Effector memory CD4-positive, alpha-beta T cell (primary cell): Measurements from ENCODE around the gene HPCAL1.

Source experiments
- DNase-seq, 3 donors: peaks; one replicate each; pipeline ENCODE4 v3.0.0-alpha.2; 2020
- H3K27ac ChIP-seq: 2 replicates; pipeline ENCODE4 v1.7.0; 2013; ENCODE audit warnings: mild to moderate bottlenecking, low read length, moderate library complexity; ENCODE audit not compliant: insufficient read depth, poor library complexity, severe bottlenecking
- H3K27me3 ChIP-seq: replicated peaks from 2 replicates; pipeline ENCODE4 v1.7.0; 2013; ENCODE audit warnings: mild to moderate bottlenecking, low read length; ENCODE audit not compliant: insufficient read depth, control insufficient read depth, poor library complexity, severe bottlenecking
- H3K36me3 ChIP-seq: 2 replicates; pipeline ENCODE4 v1.7.0; 2013; ENCODE audit warnings: mild to moderate bottlenecking, low read length, moderate library complexity; ENCODE audit not compliant: control insufficient read depth, insufficient read depth
- H3K4me1 ChIP-seq: 2 replicates; pipeline ENCODE4 v1.7.0; 2013; ENCODE audit warnings: low read length, mild to moderate bottlenecking; ENCODE audit not compliant: control insufficient read depth, insufficient read depth, poor library complexity, severe bottlenecking
- H3K4me3 ChIP-seq: 2 replicates; pipeline ENCODE4 v1.7.0; 2013; ENCODE audit warnings: low read length, low read depth, mild to moderate bottlenecking; ENCODE audit not compliant: insufficient read depth, poor library complexity, severe bottlenecking
- H3K9me3 ChIP-seq: 2 replicates; pipeline ENCODE4 v1.7.0; 2013; ENCODE audit warnings: mild to moderate bottlenecking, low read length, moderate library complexity; ENCODE audit not compliant: control insufficient read depth

The HPCAL1 gene

DNA sequence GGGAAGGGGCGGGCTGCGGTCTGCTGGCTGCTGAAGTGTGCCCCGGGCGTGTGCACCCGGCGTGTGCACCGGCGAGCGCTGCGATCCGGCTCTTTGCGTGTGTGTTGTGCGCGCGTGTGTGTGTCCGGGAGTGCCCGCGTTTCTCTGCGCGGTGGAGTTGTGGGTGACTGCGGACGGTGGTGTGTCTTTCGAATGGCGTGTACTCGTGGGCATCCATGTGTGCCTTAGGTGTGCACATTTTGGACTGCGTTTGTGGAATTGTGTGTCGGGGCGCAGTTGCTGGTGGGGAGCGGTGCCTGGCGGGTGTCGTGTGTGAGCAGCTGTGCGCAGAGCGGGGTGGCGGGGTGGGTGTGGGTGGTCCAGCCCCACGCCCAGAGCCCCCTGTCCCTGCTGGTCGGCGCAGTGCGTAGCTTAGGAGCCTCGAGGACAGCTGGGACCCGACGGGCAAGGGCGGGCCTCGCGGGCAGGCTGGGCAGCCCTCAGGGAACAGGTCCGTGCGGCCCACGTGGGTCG lies 533 bp downstream of the HPCAL1 start:
- Histone ChIP-seq H3K4me3 (peak overlapping the region; percentile 81), H3K27me3 (no peaks in the 10 kb centered on the region), H3K9me3 (no peaks in the 10 kb centered on the region), H3K27ac (peak overlapping the region; percentile 64), H3K4me1 (peaks cover 64% of the 10 kb centered on the region), H3K36me3 (no peaks in the 10 kb centered on the region)
- no peak for DNase-seq

DNA sequence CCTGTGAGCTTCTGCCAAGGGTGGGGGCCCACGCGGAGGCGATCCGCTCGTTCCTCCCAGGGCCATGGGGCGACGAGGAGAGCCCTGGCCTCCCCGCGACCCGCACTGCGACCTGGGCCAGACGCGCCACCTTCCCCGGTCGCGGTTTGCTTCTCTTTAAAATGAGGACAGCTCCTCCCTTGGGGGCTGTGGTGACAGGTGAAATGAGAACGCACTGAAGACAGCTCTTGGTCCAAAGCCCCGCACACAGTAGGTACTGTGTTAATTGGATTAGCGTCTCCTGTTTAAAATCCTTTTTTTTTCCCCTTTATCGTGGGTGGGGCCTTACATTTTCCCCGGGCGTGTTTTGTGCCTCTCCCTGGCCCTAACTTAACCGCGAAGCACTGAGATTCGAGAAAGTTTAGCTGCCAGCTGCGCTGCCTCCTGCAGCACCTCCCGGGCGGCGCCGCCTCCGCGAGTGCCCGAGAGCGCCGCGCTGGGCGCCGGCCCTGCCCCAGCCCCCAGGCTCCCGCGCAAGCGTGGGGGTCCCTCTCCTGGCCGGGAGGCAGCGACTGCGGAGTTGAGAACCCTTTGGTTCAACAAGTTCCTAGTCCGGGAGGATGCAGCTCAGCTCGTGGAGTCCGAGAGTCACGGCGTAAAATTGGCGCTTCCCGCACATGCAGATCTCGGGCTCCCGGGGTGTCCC lies 1.1 kb downstream of the HPCAL1 start:
- no peaks in the 10 kb centered on the region for H3K36me3 ChIP-seq
- peak overlapping the region; percentile 64 for H3K27ac ChIP-seq
- no peaks in the 10 kb centered on the region for H3K27me3 ChIP-seq
- H3K4me3 ChIP-seq: peak overlapping the region; percentile 81
- H3K9me3 ChIP-seq: no peaks in the 10 kb centered on the region
- H3K4me1 ChIP-seq: peaks cover 61% of the 10 kb centered on the region
- DNase-seq: peak; percentile 27 to 36 (median 31)

GRCh38 chr2:10304458-10305253 lies 2.0 kb downstream of the HPCAL1 start:
- peak overlapping the region; percentile 81 for H3K4me3 ChIP-seq
- DNase-seq: no peak
- H3K9me3 ChIP-seq: no peaks in the 10 kb centered on the region
- H3K36me3 ChIP-seq: no peaks in the 10 kb centered on the region
- H3K4me1 ChIP-seq: peaks cover 61% of the 10 kb centered on the region
- H3K27ac ChIP-seq: peak overlapping the region; percentile 52
- no peaks in the 10 kb centered on the region for H3K27me3 ChIP-seq

DNA sequence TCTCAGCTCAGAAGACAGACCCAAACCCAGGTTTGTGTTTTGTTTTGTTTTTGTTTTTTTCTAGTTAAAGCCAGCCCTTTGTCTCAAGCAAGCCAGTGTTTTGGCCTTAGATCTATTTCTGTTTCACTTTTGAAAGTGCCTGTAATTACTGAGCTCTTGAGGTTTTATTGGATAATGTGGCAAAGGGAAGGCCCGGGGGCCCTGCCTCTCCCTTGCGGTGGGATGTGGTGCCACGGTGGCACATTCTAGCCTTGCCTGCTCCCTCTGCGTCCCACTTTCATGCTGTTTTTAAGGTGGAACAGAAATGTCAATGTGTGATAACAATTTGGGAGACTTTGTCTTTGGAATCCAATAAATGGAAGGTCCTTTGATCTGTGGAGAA lies 2.5 kb downstream of the HPCAL1 start:
- Histone ChIP-seq H3K9me3 (no peaks in the 10 kb centered on the region), H3K4me1 (peaks cover 61% of the 10 kb centered on the region), H3K4me3 (peak overlapping the region; percentile 81), H3K27ac (no peak overlapping the region), H3K36me3 (no peaks in the 10 kb centered on the region), H3K27me3 (no peaks in the 10 kb centered on the region)
- DNase-seq: peak in 1 of 3 donors; percentile 41

- H3K9me3 ChIP-seq: no peaks in the 10 kb centered on the region
- H3K36me3 ChIP-seq: no peaks in the 10 kb centered on the region
- peaks cover 58% of the 10 kb centered on the region for H3K4me1 ChIP-seq
- no peak for DNase-seq
- H3K27ac ChIP-seq: no peak overlapping the region
- H3K4me3 ChIP-seq: no peak overlapping the region
- no peaks in the 10 kb centered on the region for H3K27me3 ChIP-seq
Measured at GRCh38 chr2:10305715-10306114, 3.0 kb downstream of the HPCAL1 start.

DNA sequence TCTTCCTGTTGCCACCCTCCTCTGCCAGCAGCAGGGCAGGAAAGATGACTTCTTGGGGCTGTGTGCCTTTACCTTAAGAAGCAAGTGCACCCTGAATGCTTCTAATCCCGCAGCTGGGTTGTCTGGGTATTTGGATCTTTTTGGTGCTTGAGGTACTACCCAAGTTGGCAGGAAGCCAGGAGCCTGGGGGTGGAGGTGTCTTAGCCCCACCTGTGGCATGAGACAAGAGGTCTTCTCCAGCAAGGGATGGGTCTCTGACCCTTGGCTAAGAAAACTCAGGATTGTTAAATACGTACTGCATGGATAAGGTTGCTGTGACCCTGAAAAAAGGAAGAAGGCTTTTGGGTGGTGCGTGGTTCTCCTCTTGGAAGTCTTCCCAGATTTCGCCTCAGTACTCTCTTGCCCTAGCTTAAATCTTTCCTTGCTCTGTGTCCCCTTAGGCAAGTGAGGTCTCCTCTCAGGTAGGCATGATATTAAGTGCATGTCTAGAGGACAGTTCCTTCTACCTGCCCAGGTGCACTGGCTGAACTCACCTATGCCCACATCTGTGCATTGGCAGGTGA lies 4.3 kb downstream of the HPCAL1 start:
- DNase-seq: no peak
- H3K27me3 ChIP-seq: no peaks in the 10 kb centered on the region
- no peak overlapping the region for H3K27ac ChIP-seq
- no peaks in the 10 kb centered on the region for H3K36me3 ChIP-seq
- H3K9me3 ChIP-seq: no peaks in the 10 kb centered on the region
- peaks cover 45% of the 10 kb centered on the region for H3K4me1 ChIP-seq
- H3K4me3 ChIP-seq: no peak overlapping the region

DNA sequence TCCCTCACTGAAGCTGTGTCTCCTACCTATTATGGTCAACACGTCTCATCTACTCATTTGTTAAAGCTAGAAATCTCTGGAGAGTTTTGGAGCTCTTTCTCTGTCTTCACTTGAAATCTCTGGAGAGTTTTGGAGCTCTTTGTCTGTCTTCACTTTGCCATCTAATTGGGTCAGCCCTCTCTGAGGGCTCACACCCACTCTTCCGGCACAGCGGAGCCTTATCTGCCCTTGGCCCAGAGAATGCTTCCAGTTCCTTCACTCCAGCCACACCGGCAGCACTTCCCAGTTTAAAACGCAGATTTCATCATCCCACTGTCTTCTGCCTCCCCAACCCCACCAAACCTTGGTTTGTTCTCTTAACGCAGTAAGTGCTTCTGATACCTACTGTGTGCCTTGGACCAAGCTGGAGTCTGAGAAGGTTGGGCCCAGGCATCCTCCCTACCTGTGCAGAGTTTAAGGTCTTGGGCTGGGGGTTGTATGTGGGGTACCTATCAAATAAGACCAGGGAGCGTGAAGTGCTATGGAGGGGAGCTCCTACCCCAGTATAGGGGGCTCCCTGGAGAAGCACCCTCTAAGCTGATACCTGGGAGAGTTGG lies 5.0 kb downstream of the HPCAL1 start:
- Histone ChIP-seq H3K4me3 (no peak overlapping the region), H3K27ac (no peak overlapping the region), H3K36me3 (no peaks in the 10 kb centered on the region), H3K4me1 (peaks cover 42% of the 10 kb centered on the region), H3K9me3 (no peaks in the 10 kb centered on the region), H3K27me3 (no peaks in the 10 kb centered on the region)
- no peak for DNase-seq

- Histone ChIP-seq H3K4me3 (no peak overlapping the region), H3K9me3 (no peaks in the 10 kb centered on the region), H3K4me1 (peaks cover 40% of the 10 kb centered on the region), H3K36me3 (no peaks in the 10 kb centered on the region), H3K27me3 (no peaks in the 10 kb centered on the region), H3K27ac (no peak overlapping the region)
- no peak for DNase-seq
Measured at GRCh38 chr2:10308866-10309265, 6.2 kb downstream of the HPCAL1 start.

DNA sequence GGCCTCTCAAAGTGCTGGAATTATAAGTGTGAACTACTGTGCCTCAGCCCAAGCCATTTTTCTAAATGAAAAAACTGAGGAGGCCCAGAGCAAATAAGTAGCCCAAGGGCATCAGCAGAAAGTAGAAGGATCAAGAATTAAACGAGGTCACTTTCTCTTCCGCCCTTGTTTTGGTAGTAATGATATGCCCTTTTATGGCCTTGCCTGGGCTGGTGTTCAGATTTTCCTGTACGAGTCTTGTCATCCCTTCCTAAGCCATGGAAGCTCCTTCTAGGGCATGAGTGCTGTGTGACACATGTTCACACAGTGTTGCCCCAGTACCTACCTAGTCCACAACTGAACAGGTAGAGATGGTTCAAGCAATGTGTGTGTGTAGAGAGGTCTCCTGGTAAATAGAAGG lies 6.6 kb downstream of the HPCAL1 start:
- no peaks in the 10 kb centered on the region for H3K9me3 ChIP-seq
- no peak for DNase-seq
- peaks cover 36% of the 10 kb centered on the region for H3K4me1 ChIP-seq
- H3K27me3 ChIP-seq: no peaks in the 10 kb centered on the region
- H3K27ac ChIP-seq: no peak overlapping the region
- no peak overlapping the region for H3K4me3 ChIP-seq
- H3K36me3 ChIP-seq: no peaks in the 10 kb centered on the region
